Endodermal cell (in vitro differentiated cells): ENCODE results near the gene ENO3. TPM values are rescaled to one million over a fixed set of nuclear protein-coding genes. Genes with fewer than 3 reads are reported as not detected.

Experiments
- DNase-seq: peaks from one replicate; pipeline ENCODE4 v3.0.0-alpha.2; 2017
- H3K27ac ChIP-seq: 2 replicates; pipeline ENCODE4 v1.5.1; 2013; ENCODE audit warnings: mild to moderate bottlenecking, low read depth, low read length, moderate library complexity
- H3K27me3 ChIP-seq: 2 replicates; pipeline ENCODE4 v1.6.1; 2013; ENCODE audit warnings: mild to moderate bottlenecking, low read length, moderate library complexity; ENCODE audit not compliant: insufficient read depth, control insufficient read depth, poor library complexity, severe bottlenecking
- H3K36me3 ChIP-seq: 2 replicates; pipeline ENCODE4 v1.7.0; 2013; ENCODE audit warnings: mild to moderate bottlenecking, low read length, moderate library complexity; ENCODE audit not compliant: control insufficient read depth, insufficient read depth
- H3K4me1 ChIP-seq: one replicate; pipeline ENCODE4 v1.7.0; 2013; ENCODE audit warnings: low read length; ENCODE audit not compliant: control insufficient read depth, insufficient read depth
- H3K4me3 ChIP-seq: 2 replicates; pipeline ENCODE4 v1.5.1; 2013; ENCODE audit warnings: mild to moderate bottlenecking, low read length, moderate library complexity
- H3K9ac ChIP-seq: 2 replicates; pipeline ENCODE4 v1.6.1; 2013; ENCODE audit warnings: mild to moderate bottlenecking, low read length, moderate library complexity; ENCODE audit not compliant: poor library complexity, severe bottlenecking; ENCODE audit errors: extremely low read depth
- H3K9me3 ChIP-seq: 2 replicates; pipeline ENCODE4 v1.6.1; 2013; ENCODE audit warnings: mild to moderate bottlenecking, low read length, moderate library complexity; ENCODE audit not compliant: control insufficient read depth
- H3K27ac Mint-ChIP-seq: 2 replicates; pipeline ENCODE4 v1.8.0; 2020; ENCODE audit warnings: mixed read lengths
- H3K27me3 Mint-ChIP-seq: 2 replicates; pipeline ENCODE4 v1.8.0; 2021; ENCODE audit warnings: mild to moderate bottlenecking, mixed read lengths; ENCODE audit not compliant: insufficient read depth
- H3K36me3 Mint-ChIP-seq: 2 replicates; pipeline ENCODE4 v1.8.0; 2020; ENCODE audit warnings: low read depth, mixed read lengths
- H3K4me1 Mint-ChIP-seq: 2 replicates; pipeline ENCODE4 v1.8.0; 2020; ENCODE audit warnings: mixed read lengths
- H3K4me3 Mint-ChIP-seq: 2 replicates; pipeline ENCODE4 v1.8.0; 2020; ENCODE audit warnings: mild to moderate bottlenecking, moderate library complexity, mixed read lengths
- H3K9me3 Mint-ChIP-seq: 2 replicates; pipeline ENCODE4 v1.8.0; 2020; ENCODE audit warnings: mild to moderate bottlenecking, mixed read lengths
- WGBS, 2 experiments: methylation state at CpG; one replicate each; pipeline versions ENCODE4 v1.1.5 to v1.1.7; 2013; ENCODE audit warnings: missing lambda C conversion rate in 2 of 2, mixed read lengths in 1 of 2; ENCODE audit not compliant: insufficient coverage in 1 of 2, insufficient read length in 1 of 2; 5-methylcytosine and 5-hydroxymethylcytosine counted together
- total RNA-seq, 2 donors: library from RNA; stranded (reverse); fragmentation: NEBNext Ultra II Directional in 1 of 2; extraction: Animal tissue kit (Norgen Biotek cat#: 25700) in 1 of 2; gene quantifications; 2 replicates in 1 of 2; 3 replicates in 1 of 2; pipeline ENCODE4 v1.2.1, GENCODE V29; 2021
- TF ChIP-seq, protein P1 (sequence below): fragments of 200-600 bp; sonication (generic); conservative IDR thresholded peaks from 2 replicates; pipeline ENCODE4 v1.5.0; 2021; ENCODE audit warnings: antibody characterized with exemption, mild to moderate bottlenecking

ENO3 gene
- total RNA-seq, 2 donors from 2014 or later = 34.1 to 53.6 TPM

DNA sequence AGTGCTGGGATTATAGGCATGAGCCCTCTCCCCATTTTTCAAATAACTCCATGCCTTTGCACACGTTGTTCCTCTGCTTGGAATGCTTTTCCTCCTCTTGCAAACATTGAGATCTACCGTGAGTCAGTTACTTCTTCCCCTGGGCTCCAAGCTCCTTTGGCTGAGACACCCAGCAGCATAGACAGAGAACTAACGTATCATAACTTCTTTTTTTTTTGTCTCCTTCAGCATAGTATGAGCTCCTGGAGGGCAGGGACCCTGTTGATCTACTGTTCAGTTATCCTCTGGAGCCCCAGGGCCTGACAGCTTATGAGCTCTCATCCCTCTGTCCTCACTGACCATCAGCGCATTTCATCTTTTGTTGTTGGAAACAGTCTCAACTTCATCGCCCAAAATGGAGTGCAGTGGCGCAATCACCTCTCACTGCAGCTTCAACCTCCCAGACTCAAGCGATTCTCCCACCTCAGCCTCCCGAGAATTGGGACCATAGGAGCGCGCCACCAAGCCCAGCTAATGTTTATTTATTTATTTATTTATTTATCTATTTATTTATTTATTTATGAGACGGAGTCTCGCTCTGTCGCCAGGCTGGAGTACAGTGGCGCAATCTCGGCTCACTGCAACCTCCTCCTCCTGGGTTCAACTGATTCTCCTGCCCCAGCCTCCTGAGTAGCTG is 14.5 kb downstream of the ENO3 start:
- peaks cover 6% of the 10 kb centered on the region for H3K4me1 ChIP-seq
- no peaks in the 10 kb centered on the region for H3K27me3 Mint-ChIP-seq
- TF ChIP-seq, protein P1, sequence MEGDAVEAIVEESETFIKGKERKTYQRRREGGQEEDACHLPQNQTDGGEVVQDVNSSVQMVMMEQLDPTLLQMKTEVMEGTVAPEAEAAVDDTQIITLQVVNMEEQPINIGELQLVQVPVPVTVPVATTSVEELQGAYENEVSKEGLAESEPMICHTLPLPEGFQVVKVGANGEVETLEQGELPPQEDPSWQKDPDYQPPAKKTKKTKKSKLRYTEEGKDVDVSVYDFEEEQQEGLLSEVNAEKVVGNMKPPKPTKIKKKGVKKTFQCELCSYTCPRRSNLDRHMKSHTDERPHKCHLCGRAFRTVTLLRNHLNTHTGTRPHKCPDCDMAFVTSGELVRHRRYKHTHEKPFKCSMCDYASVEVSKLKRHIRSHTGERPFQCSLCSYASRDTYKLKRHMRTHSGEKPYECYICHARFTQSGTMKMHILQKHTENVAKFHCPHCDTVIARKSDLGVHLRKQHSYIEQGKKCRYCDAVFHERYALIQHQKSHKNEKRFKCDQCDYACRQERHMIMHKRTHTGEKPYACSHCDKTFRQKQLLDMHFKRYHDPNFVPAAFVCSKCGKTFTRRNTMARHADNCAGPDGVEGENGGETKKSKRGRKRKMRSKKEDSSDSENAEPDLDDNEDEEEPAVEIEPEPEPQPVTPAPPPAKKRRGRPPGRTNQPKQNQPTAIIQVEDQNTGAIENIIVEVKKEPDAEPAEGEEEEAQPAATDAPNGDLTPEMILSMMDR = no peak
- H3K27me3 ChIP-seq = no peaks in the 10 kb centered on the region
- no peak for DNase-seq
- peaks cover 5% of the 10 kb centered on the region for H3K9me3 ChIP-seq
- no peak overlapping the region for H3K4me3 ChIP-seq
- H3K4me3 Mint-ChIP-seq = no peak overlapping the region
- peaks cover 34% of the 10 kb centered on the region for H3K36me3 ChIP-seq
- peaks cover 29% of the 10 kb centered on the region for H3K36me3 Mint-ChIP-seq
- H3K27ac Mint-ChIP-seq = peak overlapping the region; percentile 55
- H3K9ac ChIP-seq = no peak overlapping the region
- H3K27ac ChIP-seq = no peak overlapping the region
- WGBS, 2 experiments = 95 to 96% methylated on average over 8 to 12 of the region's 15 CpGs
- peaks cover 12% of the 10 kb centered on the region for H3K9me3 Mint-ChIP-seq
- peaks cover 21% of the 10 kb centered on the region for H3K4me1 Mint-ChIP-seq

DNA sequence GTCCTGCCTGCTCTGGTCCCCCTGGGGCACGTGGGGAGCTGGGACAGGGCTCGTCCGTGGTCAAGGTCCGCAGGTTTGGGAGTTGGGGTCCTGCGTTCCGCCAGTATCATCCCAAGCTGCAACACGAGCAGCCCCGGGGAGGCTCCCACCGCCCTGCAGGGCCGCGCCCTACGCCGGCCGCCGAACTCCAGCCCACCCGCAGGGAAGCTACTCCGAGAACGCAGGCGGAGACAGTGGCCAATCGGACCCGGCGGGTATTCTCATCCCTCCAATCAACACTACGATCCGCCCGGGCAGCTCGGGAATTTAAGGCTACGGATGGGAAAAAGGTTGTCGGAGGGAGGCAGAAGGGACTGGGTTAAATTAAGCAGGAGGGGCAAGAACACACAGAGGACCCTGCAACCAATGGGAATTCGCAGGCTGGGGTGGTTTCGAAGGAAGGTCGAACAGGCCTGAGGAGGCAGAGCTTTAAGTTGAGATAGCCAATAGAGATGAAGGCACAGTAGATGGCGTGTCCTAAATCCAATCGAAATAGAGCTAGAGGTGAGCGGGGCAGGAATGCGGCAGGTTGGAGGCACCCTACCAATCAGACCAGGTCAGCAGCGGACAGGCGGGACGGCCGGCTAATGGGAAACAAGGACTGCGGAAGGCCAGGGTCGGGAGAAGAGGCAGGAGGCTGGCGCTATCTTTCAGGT is 16.1 kb downstream of the ENO3 start:
- TF ChIP-seq, protein P1 = no peak
- Mint-ChIP-seq H3K4me3 (no peak overlapping the region), H3K9me3 (peaks cover 12% of the 10 kb centered on the region), H3K36me3 (peaks cover 31% of the 10 kb centered on the region), H3K4me1 (peaks cover 18% of the 10 kb centered on the region), H3K27me3 (no peaks in the 10 kb centered on the region), H3K27ac (no peak overlapping the region)
- Histone ChIP-seq H3K36me3 (peaks cover 42% of the 10 kb centered on the region), H3K4me1 (peaks cover 6% of the 10 kb centered on the region), H3K4me3 (peak overlapping the region; percentile 90), H3K9ac (peak overlapping the region; percentile 79), H3K27me3 (no peaks in the 10 kb centered on the region), H3K9me3 (peaks cover 5% of the 10 kb centered on the region), H3K27ac (peak overlapping the region; percentile 95)
- 0 to 2% methylated on average over 14 to 42 of the region's 42 CpGs for WGBS, 2 experiments
- DNase-seq = peak; percentile 100

DNA sequence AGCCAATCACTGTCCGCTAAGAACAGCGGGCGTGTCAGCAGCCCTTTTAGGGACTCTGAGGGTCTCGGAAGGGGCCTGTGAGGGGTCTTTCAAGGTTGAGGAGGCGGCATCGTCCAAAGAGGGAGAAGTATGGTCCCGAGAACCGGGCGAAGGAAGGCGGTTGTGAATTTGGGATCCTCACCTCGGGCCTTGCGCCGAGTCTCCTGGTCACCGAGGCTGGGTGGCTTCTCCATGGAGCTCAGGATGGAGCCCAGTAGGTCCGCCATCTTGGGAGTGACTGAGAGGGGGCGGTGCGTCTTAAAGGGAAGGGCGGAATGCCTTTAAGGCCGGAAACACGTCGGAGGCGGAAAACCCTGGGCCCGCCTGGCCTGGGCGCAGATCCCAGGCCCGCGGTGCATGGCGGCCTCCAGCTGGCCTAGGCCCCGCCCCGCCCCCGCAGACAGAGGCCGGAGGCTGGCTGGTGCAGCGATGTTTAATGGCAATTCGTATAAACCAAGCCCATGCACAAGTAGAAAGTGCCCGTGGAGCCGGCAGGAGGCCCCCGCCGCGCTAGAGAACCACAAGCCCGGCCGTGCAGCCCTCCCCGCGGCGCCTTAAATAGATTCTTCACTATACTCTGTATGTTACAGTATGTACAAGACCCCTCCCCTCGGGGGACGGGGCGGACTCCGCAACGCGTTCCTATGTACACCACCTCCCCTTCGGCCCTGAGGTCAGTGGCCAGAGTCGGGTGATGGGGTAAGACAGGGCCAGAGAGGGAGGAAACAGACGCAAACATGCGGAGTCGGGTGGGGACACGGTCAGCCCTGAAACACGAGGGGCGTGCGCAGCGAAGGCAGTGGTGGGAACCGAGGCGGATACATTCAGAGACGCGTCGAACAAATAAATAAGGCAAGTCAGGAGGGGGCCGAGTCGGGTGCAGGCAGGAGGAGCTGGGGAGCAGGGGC is 16.9 kb downstream of the ENO3 start, which contains the start of gene SPAG7:
Gene SPAG7, minus strand, starts transcription at position 279 of the 947 bp plus-strand sequence. Its CDS starts 13 bp downstream, at position 266.
- Histone ChIP-seq H3K4me1 (peaks cover 6% of the 10 kb centered on the region), H3K9me3 (peaks cover 5% of the 10 kb centered on the region), H3K9ac (peak within 1 kb of the TSS; percentile 79), H3K4me3 (peak within 1 kb of the TSS; percentile 90), H3K27me3 (no peaks in the 10 kb centered on the region), H3K27ac (peak within 1 kb of the TSS; percentile 95), H3K36me3 (peaks cover 46% of the 10 kb centered on the region)
- Mint-ChIP-seq H3K4me1 (peaks cover 25% of the 10 kb centered on the region), H3K4me3 (no peak within 1 kb of the TSS), H3K27ac (no peak within 1 kb of the TSS), H3K9me3 (peaks cover 12% of the 10 kb centered on the region), H3K36me3 (peaks cover 31% of the 10 kb centered on the region), H3K27me3 (peaks cover 3% of the 10 kb centered on the region)
- 0 to 7% methylated on average over 32 to 66 of the region's 66 CpGs for WGBS, 2 experiments
- TF ChIP-seq, protein P1 = no peak
- DNase-seq = peak; percentile 99
